HG03460 (cell line): Measurements from ENCODE around the gene OR2T5.
"Not testable (repeated sequence)": the region's sequence is repeated elsewhere in the genome, so short reads cannot be mapped to it uniquely, and the experiment has no call there.

Source experiments
- ATAC-seq: cut with Tn5 transposase; IDR thresholded peaks from one replicate; pipeline ENCODE4 v1.9.1; 2021; ENCODE audit not compliant: unreplicated experiment

OR2T5 gene, protein sequence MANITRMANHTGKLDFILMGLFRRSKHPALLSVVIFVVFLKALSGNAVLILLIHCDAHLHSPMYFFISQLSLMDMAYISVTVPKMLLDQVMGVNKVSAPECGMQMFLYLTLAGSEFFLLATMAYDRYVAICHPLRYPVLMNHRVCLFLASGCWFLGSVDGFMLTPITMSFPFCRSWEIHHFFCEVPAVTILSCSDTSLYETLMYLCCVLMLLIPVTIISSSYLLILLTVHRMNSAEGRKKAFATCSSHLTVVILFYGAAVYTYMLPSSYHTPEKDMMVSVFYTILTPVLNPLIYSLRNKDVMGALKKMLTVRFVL

DNA sequence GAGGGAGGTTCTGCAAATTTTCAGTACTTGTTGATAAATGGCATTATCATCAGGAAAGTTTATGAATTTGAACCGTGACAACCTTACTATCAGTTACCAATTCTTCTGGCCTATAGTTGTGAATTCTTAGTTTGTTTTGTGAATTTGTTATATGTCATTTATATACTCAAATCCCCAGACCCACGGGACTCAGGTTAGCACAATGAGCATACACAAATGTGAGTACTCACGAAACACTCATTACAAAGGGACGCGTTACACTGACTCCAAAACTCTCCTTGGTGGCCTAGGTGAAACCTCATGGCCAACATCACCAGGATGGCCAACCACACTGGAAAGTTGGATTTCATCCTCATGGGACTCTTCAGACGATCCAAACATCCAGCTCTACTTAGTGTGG lies at the start of gene OR2T5:
Gene OR2T5 (plus strand): TSS at position 301 of the 400 bp plus-strand sequence. CDS start 0 bp downstream, at position 301.
- not testable (repeated sequence) for ATAC-seq

DNA sequence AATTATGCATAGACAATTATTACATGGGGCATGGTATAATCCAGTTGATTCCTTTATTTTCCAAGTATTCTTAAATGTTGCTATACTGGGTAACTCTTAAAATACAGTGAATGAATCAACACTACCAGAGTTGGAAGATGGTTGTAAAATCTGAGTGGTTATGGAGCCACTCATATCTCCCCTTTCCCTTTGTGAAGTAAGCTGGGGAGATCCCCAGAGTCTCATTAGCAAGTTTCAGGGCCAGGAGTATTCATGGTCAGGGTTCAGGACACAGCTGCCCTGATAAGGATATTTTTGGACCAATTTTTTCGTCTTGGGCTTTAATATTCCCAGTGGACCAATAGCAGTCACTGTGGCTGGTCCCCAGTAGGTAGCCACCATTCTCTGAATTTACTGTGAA lies 49.7 kb upstream of the OR2T5 start:
- not testable (repeated sequence) for ATAC-seq

DNA sequence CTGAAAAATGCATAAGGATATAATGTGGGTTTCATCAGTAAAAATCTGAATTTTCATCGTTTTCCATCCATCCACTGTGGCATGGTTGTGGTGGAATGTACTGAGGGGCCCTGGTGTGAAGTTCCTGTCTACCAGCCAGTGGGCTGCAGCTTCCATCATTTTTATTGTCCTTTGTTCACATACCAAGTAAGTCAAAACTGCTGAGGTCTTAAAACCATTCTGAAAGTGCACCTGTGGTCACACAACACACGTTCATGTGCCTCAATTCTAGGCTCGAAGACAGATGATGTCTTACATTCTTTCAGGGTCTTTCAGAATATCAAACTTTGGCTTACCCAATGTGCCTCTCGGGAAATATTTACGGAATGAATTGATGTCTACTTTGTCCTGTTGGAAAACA lies 49.1 kb upstream of the OR2T5 start:
- not testable (repeated sequence) for ATAC-seq

DNA sequence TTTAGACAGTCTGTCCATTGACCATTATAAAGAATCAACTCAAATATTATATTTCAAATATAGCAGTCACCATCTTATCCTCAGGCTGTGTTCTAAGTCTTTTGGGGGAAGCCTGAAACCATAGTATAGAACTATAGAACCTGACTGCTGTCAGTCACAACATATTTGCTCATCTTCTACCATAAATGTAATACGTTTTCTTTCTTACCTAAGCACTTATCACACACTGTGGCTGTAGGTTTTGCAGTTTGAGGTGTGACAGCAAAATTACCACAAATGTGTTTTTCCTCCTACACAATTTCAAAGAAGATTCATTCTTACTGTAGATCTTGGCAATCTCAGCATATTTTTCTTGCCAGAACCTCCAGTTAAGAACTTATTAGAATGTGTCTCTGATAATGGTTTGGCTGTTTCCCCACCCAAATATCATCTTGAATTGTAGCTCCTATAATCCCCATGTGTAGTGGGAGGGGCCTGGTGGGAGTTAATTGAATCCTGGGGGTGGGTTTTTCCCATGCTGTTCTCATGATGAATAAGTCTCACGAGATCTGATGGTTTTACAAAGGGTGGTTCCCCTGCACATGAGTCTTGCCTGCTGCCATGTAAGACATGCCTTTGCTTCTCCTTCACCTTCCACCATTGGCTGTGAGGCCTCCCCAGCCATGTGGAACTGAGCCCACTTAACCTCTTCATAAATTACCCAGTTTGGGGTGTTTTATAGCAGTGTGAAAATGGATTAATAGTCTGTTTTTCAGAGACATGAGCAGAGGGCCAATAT lies 45.7 kb upstream of the OR2T5 start:
- ATAC-seq: not testable (repeated sequence)

DNA sequence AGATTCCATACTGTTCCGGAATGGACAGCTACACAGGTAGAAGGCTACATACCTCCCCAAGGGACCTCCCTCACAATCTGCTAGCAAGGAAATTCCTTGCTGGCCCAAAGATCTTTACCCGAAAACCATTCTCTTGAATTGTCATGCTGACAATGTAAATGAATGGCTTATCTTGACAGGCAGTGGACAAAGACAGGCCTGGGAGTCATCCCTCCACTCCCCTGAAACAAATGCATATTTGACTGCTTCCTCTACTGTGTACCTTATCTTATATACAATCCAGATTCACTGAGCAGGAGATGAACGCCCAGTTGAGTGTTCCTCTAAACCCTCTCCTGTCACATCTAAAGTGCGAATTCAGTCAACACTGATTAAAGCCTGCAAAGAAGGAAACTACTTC lies 43.8 kb upstream of the OR2T5 start:
- ATAC-seq: not testable (repeated sequence)

DNA sequence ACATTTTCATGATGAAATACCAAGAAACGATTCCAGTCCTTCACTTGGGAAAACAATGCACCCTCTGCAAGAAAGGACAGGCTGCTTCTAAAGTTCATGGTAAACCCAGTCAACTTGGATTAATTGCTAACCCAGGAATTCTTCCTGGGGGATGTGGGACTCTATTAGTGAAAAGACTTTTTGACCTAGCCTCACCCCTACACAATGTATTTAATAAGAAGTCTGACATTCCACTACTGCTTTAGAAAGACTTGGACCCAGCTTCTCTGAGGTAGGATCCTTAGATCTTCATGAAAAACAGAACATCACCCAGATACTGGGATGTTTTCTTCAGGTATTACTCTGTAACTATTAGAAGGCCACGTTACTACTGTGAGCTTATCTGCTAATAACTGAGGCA lies 43.0 kb upstream of the OR2T5 start, which contains the start of gene OR2T2:
Gene OR2T2 (plus strand): TSS at position 239 of the 400 bp plus-strand sequence. CDS start 7,161 bp downstream, outside the sequence.
- not testable (repeated sequence) for ATAC-seq

DNA sequence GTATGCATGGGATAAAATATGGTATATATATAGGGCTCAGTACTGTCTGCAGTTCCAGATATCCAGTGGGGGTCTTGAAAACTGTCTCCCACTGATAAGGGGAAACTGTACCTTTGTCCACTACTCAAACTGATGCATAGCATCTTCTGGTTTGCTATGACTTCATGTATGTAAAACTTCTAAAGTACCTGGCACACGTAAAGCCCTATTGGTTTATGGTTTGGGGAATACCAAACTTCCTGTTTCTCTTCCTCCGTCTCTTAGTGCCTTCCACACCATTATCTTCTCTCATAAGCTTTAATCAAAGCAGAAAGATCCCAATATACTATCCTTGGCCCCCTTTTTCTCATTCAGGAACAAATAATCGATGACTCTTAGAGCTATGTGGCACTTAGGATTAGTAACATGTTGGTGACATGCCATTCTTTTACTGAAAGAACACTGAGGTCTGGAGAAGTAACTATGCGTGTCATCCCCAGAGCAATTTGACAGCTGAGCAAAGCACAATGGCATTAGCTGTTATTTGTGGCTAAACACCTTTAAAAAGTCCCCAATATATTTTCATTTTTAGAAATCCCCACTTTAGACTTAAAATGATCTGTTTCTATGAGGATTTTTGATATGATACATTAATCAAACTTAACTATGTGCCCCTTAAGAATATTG lies 39.8 kb upstream of the OR2T5 start:
- peak; percentile 52 for ATAC-seq

DNA sequence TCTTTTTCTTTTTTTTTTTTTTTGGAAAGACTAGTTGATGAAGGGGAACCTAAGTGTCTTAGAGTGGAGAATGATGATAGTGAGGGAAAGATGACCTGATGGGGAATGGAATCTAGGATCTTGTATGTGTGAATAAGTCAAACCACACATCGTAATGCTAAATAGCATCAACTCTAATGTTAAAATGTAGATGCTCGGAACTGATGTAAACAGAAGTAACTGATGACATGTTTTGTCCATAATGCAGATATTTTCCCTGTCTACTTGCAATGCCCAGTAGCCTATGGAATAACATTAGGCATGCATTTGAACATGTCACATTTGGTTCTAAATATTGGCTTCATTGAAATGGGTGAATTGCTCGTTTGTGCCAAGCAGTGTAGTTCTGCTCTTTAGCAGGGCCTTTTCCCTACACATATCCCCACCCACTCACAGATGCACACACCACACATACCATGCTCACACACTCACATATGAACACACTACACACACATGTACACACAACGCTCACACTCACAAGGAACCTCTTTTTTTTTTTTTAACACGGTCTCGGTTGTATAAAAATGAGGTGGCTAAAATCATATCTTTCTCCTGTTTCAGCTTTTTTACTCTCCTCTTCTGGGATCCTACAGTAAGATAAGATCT lies 38.4 kb upstream of the OR2T5 start:
- peak; percentile 6 for ATAC-seq

DNA sequence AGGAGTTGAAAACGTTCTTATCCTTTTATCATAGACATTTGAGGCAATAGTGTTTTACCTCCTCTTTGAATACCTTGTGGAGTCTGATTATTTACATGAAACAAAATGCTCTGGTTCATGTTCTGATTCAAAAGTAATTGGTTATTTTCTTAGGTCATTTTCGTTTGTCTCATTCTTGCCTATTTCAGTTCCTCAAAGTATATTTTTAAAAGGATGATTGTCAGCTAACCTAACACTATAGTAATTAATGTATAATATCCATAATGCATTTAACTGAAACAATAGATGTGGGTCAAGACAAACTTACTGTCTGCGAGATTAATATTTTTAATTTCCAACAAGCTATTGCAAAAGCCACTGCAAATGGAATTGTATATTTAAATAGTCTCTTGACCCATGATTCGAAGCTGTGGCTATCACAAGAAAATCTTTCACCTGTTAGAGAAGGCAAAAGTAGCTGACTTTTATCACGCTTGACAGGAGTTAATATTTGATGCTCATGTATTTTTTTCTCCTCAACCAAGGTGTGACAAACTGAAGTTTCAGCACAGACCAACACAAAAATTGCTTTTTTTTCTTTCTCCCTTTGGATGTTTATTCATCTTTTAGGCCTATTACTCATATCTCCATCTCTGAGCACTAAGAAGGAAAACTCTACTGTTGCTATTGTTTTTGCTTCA lies 37.8 kb upstream of the OR2T5 start:
- ATAC-seq: peak; percentile 49

DNA sequence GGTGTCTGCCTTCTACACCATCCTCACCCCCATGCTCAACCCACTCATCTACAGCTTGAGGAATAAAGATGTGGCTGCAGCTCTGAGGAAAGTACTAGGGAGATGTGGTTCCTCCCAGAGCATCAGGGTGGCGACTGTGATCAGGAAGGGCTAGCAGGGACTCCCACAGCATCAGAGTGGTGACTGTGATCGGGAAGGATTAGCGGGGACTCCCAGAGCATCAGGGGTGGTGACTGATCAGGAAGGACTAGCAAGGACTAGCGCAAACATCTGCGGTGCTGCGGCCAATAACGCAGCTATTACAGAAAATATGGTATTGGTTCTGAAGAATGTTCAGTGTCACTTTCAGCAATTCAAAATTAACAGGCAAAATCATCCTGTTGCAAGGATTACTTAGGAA lies 34.8 kb upstream of the OR2T5 start:
- ATAC-seq: not testable (repeated sequence)

DNA sequence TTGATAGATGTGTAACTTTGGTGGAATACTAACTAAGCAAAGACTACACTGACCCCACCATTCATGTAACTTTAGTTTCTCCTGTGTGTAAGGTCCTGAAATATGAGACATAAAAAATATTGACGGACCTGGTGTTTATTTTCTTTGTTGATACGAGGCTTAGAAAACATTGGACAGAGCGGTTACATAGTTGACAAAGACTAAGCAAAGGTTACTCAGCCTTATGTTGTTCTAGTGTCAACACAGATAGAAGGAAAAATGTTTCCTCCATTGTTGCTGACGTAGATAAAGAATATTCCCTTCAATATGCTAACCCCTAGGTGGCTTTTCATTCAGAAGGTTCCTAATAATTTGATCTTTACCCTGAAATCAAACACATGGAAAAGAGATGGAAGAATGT lies 33.3 kb upstream of the OR2T5 start:
- ATAC-seq: not testable (repeated sequence)

DNA sequence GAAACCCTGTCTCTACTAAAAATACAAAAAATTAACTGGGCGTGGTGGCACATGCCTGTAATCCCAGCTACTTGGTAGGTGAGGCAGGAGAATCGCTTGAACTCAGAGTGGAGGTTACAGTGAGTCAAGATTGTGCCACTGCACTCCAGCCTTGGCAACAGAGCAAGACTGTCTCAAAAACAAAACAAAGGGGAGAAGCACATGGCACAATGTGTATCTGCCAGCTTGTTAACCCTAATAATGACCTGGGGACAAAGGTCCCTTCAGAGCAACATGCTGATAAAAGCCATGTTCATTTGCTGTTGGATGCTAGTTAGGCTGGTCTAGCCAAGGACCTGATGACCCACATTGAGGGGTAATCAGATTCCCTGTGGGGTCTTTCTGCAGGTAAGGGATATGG lies 31.8 kb upstream of the OR2T5 start:
- ATAC-seq: not testable (repeated sequence)

DNA sequence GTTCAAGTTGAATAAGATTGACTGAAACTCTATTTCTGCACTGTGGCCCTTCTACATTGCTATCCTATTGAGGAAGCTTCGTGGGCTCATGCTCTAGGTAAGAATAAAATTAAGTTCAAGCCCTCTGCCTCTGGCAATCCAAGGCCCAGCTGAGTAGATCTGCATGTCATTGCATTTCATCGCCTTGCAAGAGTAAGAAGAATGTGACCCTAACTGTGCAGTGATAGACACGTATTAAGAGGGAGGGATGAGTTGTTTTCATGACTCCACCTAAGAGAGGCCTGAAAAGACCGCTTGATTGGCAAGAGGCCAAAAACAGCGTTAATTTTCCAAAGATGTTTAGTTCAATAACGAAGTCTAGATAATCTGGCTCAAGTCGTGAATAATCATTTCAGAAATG lies 29.3 kb upstream of the OR2T5 start:
- not testable (repeated sequence) for ATAC-seq

DNA sequence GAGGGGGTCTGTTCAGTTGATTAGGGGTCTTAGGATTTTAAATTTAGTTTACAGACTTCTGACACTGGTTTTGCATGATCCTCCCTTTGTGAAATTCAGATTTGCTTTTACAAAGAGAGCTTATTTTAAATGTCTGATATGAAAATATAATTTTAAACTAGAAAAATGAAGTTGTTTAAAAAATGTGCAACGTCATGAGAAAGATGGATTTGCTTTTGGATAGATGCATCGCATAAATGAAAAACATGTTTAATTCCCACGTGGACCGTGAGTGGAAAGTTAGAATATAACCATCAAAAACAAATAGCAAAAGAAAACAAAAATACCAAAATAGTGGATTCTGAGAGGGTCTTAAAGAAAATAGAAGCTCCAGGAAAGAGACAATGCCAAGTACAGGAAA lies 17.2 kb upstream of the OR2T5 start:
- no peak for ATAC-seq

DNA sequence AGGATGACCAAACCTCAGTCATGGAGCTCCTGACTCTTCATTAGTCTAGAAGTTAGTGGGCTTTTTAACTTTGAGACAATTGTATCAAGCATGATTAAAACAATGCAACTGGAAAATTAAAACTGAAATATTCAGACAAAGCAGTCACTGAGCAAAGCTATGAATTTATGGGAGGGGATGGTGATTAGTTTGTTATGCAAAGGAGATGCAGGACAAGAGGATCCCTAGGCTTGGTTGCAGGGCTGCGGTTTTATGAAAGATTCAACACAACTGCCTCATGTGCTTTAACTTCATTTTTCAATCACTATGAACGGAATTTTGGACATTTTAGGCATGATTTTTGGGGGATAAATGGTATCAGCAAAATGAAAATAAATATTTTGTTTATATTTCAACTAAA lies 16.3 kb upstream of the OR2T5 start:
- ATAC-seq: not testable (repeated sequence)

DNA sequence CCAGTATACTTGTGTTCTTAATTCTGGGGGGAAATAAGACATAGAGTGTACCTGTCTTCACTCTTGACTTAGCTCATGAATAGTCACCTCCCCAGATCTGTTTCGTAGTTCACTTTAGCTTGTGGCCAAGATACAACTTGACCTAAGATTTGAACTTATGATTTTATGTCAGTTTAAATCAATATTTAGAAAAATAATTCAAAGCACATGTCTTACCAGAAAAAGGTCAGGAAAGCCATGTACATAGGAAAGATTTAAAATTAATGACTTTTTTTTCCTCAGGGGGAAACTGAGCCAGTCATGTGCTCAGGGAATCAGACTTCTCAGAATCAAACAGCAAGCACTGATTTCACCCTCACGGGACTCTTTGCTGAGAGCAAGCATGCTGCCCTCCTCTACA lies 15.3 kb upstream of the OR2T5 start, which contains the start of gene OR2T3:
Gene OR2T3 (plus strand): TSS at position 301 of the 400 bp plus-strand sequence. CDS start 0 bp downstream, at position 301.
- ATAC-seq: not testable (repeated sequence)

DNA sequence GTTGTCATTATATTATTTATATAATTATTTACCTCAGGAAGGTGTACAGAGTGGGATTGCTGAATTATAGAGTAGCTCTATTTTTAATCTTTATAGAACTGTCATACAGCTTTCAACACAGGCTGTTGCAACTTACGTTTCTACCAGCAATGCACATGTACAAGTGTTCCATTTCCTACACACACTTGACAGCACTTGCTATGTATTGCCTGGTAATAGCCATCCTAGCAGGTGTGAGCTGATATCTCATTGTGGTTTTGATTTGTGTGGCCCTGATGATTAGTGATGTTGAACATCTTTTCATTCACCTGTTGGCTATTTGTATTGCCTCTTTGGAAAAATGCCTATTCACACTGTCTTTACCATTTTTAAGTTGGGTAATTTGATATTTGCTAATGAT lies 12.7 kb upstream of the OR2T5 start:
- ATAC-seq: peak; percentile 70

DNA sequence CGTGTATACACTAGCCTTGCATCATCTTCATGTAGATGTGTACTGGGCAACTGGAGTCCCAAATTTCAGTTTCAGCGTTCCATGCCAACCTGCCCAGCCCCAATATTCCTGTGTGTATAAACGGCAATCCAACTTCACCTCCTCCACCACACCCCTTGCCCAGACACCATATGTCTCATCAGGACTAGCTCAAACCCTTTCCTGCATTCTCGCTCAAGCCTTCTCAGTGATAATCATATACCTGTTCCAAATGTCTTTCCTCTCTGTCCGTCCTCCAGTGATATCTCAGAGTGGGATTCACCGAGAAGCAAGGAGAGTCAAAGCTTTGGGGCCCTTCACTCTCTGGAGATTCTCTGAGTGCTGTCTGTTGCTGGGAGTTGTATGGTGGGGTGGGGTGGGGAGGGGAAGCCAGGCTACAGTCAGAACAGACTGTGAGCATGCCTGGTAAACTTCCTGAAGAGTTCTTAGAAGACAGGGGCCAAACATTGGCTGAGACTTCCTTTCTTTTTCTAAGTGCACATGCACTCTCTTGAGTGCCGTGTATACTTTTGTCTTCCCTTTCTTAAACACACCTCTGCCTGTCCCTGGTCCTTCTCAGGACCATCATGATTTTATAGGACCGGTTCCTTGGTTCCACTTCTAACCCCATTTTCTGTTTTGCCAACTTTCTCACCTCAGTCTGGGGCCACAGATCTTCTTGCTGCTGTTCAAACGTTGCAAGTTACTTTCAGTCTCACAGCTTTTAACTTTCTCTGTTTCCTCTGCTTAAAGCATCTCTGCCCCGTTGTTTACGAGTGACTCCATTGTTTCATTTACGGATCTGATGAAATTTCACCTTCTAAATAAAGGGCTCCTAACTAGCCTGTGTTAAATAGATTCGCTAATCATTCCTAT lies 6.5 kb upstream of the OR2T5 start:
- peak; percentile 86 for ATAC-seq

DNA sequence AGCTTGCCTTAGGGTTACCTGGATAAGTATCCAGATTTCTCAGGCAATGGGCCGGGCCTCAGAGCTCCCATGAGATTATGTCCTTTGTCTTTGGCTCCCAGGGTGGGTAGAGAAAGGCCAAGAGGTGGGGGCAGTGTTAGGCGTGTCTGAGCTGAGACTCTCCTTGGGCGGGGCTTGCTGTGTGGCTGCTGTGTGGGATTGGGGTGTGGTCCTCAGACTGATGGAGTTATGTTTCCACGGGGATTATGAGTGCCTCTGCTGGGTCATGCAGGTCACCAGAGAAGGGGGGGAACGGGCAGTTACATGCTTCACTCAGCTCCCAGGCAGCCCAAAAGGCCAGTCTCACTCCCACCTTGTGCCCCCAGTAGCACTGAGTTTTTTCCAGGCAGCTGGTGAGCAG lies 8.3 kb downstream of the OR2T5 start:
- not testable (repeated sequence) for ATAC-seq
